ENCODE results near the gene MTOR. TPM values are rescaled to one million over a fixed set of nuclear protein-coding genes. Genes with fewer than 3 reads are reported as not detected.
"Not testable (repeated sequence)": the region's sequence is repeated elsewhere in the genome, so short reads cannot be mapped to it uniquely, and the experiment has no call there.

The MTOR gene
- total RNA-seq, 1 donor from 2014 or later, result 32.3 TPM

- intact Hi-C loops (cut with DNase I), result loop anchor here (10.0 kb wide), 1 partner anchor 1370 kb away; no protein-coding TSS in a partner anchor
- DNase-seq (no peak), ATAC-seq (no peak)
- no peaks in the 10 kb centered on the region for H3K4me1 ChIP-seq
- TF ChIP-seq CTCF (IDR thresholded peaks at IDR 0.05), result no peak
- no peak overlapping the region for H3K4me3 ChIP-seq
- H3K27ac ChIP-seq, result no peak overlapping the region
- H3K9me3 ChIP-seq, result no peaks in the 10 kb centered on the region
- H3K36me3 ChIP-seq, result peaks cover 30% of the 10 kb centered on the region
- H3K27me3 ChIP-seq, result no peaks in the 10 kb centered on the region
Measured at GRCh38 chr1:11184973-11185372, 77.4 kb downstream of the MTOR start.

GRCh38 chr1:11182884-11183283 is 79.5 kb downstream of the MTOR start:
- H3K4me3 ChIP-seq, result no peak overlapping the region
- peaks cover 30% of the 10 kb centered on the region for H3K36me3 ChIP-seq
- DNase-seq (no peak), ATAC-seq (no peak)
- no peaks in the 10 kb centered on the region for H3K27me3 ChIP-seq
- no peaks in the 10 kb centered on the region for H3K9me3 ChIP-seq
- H3K4me1 ChIP-seq, result peaks cover 7% of the 10 kb centered on the region
- intact Hi-C loops (cut with DNase I), result loop anchor here (10.0 kb wide), 1 partner anchor 1368 kb away; no protein-coding TSS in a partner anchor
- H3K27ac ChIP-seq, result no peak overlapping the region
- TF ChIP-seq CTCF (IDR thresholded peaks at IDR 0.05), result no peak

GRCh38 chr1:11180342-11180744 is 82.0 kb downstream of the MTOR start:
- intact Hi-C loops (cut with DNase I), result loop anchor here (10.0 kb wide), 1 partner anchor 1366 kb away; no protein-coding TSS in a partner anchor

GRCh38 chr1:11179749-11180148 is 82.6 kb downstream of the MTOR start:
- not testable (repeated sequence) for H3K4me1 ChIP-seq, DNase-seq, H3K4me3 ChIP-seq, H3K27me3 ChIP-seq, H3K27ac ChIP-seq, ATAC-seq, H3K9me3 ChIP-seq
- peaks cover 27% of the 10 kb centered on the region for H3K36me3 ChIP-seq
- intact Hi-C loops (cut with DNase I), result loop anchor here (10.0 kb wide), 1 partner anchor 1365 kb away; no protein-coding TSS in a partner anchor

More at GRCh38 chr1:11180342-11180744, 82.0 kb downstream of the MTOR start:
- Histone ChIP-seq H3K4me1 (peaks cover 7% of the 10 kb centered on the region), H3K9me3 (no peaks in the 10 kb centered on the region), H3K36me3 (peaks cover 30% of the 10 kb centered on the region), H3K27me3 (no peaks in the 10 kb centered on the region), H3K4me3 (no peak overlapping the region), H3K27ac (no peak overlapping the region)
- no peak for ATAC-seq
- no peak for DNase-seq
- no peak for TF ChIP-seq CTCF (IDR thresholded peaks at IDR 0.05)

GRCh38 chr1:11179125-11179524 is 83.2 kb downstream of the MTOR start:
- TF ChIP-seq CTCF (IDR thresholded peaks at IDR 0.05), result no peak
- H3K27me3 ChIP-seq, result no peaks in the 10 kb centered on the region
- H3K4me1 ChIP-seq, result peaks cover 7% of the 10 kb centered on the region
- H3K27ac ChIP-seq, result no peak overlapping the region
- no peak for DNase-seq
- no peak overlapping the region for H3K4me3 ChIP-seq
- no peaks in the 10 kb centered on the region for H3K9me3 ChIP-seq
- intact Hi-C loops (cut with DNase I), result no loop called here
- peaks cover 21% of the 10 kb centered on the region for H3K36me3 ChIP-seq
- no peak for ATAC-seq

- Histone ChIP-seq H3K4me1 (peaks cover 7% of the 10 kb centered on the region), H3K9me3 (no peaks in the 10 kb centered on the region), H3K4me3 (no peak overlapping the region), H3K27ac (no peak overlapping the region), H3K36me3 (peaks cover 13% of the 10 kb centered on the region), H3K27me3 (no peaks in the 10 kb centered on the region)
- no peak for TF ChIP-seq CTCF (IDR thresholded peaks at IDR 0.05)
- ATAC-seq (no peak), DNase-seq (no peak)
- intact Hi-C loops (cut with DNase I), result no loop called here
Measured at GRCh38 chr1:11178021-11179015, 84.0 kb downstream of the MTOR start.
